SK-N-SH treated with all-trans-retinoic acid at 6 μM for 48 hours (cell line): Measurements from ENCODE around the gene SOX6.
"Not testable (repeated sequence)": the region's sequence is repeated elsewhere in the genome, so short reads cannot be mapped to it uniquely, and the experiment has no call there.

Experiments used
- ATAC-seq: fragments of 200-7000 bp; cut with Tn5 transposase; 3 replicates; pipeline ENCODE4 v1.9.1; 2020; ENCODE audit warnings: mild to moderate bottlenecking, moderate library complexity
- BACH2 ChIP-seq: fragments of 250-450 bp; sonication (Bioruptor Pico); IDR thresholded peaks from 2 replicates; pipeline ENCODE4 v1.9.0; 2021; ENCODE audit warnings: mild to moderate bottlenecking, borderline replicate concordance
- CREB5 ChIP-seq: fragments of 250-450 bp; sonication (Bioruptor Pico); IDR thresholded peaks from 2 replicates; pipeline ENCODE4 v1.5.1; 2020; ENCODE audit warnings: low read depth, mild to moderate bottlenecking, moderate library complexity
- CSRNP3 ChIP-seq: fragments of 250-450 bp; sonication (Bioruptor Pico); IDR thresholded peaks from 2 replicates; pipeline ENCODE4 v1.5.1; 2021; ENCODE audit warnings: mild to moderate bottlenecking, moderate library complexity
- ESRRG ChIP-seq: fragments of 250-450 bp; sonication (Bioruptor Pico); IDR thresholded peaks from 2 replicates; pipeline ENCODE4 v1.6.1; 2021; ENCODE audit warnings: mild to moderate bottlenecking
- GLIS3 ChIP-seq: fragments of 250-450 bp; sonication (Bioruptor Pico); IDR thresholded peaks from 2 replicates; pipeline ENCODE4 v1.5.0; 2020; ENCODE audit warnings: mild to moderate bottlenecking, moderate library complexity
- ISL1 ChIP-seq: fragments of 250-450 bp; sonication (Bioruptor Pico); IDR thresholded peaks from 2 replicates; pipeline ENCODE4 v2.1.2; 2022; ENCODE audit warnings: mild to moderate bottlenecking, moderate library complexity
- PATZ1 ChIP-seq: fragments of 250-450 bp; sonication (Bioruptor Pico); IDR thresholded peaks from 2 replicates; pipeline ENCODE4 v1.8.0; 2020; ENCODE audit warnings: mild to moderate bottlenecking, moderate library complexity, borderline replicate concordance
- PPARA ChIP-seq: fragments of 250-450 bp; sonication (Bioruptor Pico); IDR thresholded peaks from 2 replicates; pipeline ENCODE4 v1.5.0; 2020; ENCODE audit warnings: mild to moderate bottlenecking, borderline replicate concordance
- RARB ChIP-seq: fragments of 250-450 bp; sonication (Bioruptor Pico); IDR thresholded peaks from 2 replicates; pipeline ENCODE4 v1.8.0; 2021; ENCODE audit warnings: mild to moderate bottlenecking, moderate library complexity
- SNAI2 ChIP-seq: fragments of 250-450 bp; sonication (Bioruptor Pico); IDR thresholded peaks from 2 replicates; pipeline ENCODE4 v1.5.0; 2020; ENCODE audit warnings: mild to moderate bottlenecking, moderate library complexity
- TCF4 ChIP-seq: fragments of 250-450 bp; sonication (Bioruptor Pico); IDR thresholded peaks from 2 replicates; pipeline ENCODE4 v1.8.0; 2021; ENCODE audit warnings: mild to moderate bottlenecking, moderate library complexity, borderline replicate concordance
- TOX ChIP-seq: fragments of 250-450 bp; sonication (Bioruptor Pico); IDR thresholded peaks from 2 replicates; pipeline ENCODE4 v1.8.0; 2021; ENCODE audit warnings: mild to moderate bottlenecking, moderate library complexity, borderline replicate concordance
- TSHZ2 ChIP-seq: fragments of 250-450 bp; sonication (Bioruptor Pico); IDR thresholded peaks from 2 replicates; pipeline ENCODE4 v1.5.0; 2020; ENCODE audit warnings: mild to moderate bottlenecking, moderate library complexity
- ZC3H10 ChIP-seq: fragments of 250-450 bp; sonication (Bioruptor Pico); IDR thresholded peaks from 2 replicates; pipeline ENCODE4 v1.5.1; 2021; ENCODE audit warnings: mild to moderate bottlenecking, moderate library complexity
- ZFP3 ChIP-seq: fragments of 250-450 bp; sonication (Bioruptor Pico); IDR thresholded peaks from 2 replicates; pipeline ENCODE4 v1.5.0; 2020; ENCODE audit warnings: mild to moderate bottlenecking, moderate library complexity
- ZFP30 ChIP-seq: fragments of 450-650 bp; formaldehyde crosslinking; IDR thresholded peaks from 2 replicates; pipeline ENCODE4 v1.5.0; 2022; ENCODE audit warnings: mild to moderate bottlenecking, moderate library complexity
- ZNF565 ChIP-seq: fragments of 450-650 bp; formaldehyde crosslinking; conservative IDR thresholded peaks from 2 replicates; pipeline ENCODE4 v1.5.0; 2020; ENCODE audit warnings: low read depth, mild to moderate bottlenecking, moderate library complexity
- ZNF70 ChIP-seq: fragments of 450-650 bp; formaldehyde crosslinking; IDR thresholded peaks from 2 replicates; pipeline ENCODE4 v1.5.0; 2020; ENCODE audit warnings: mild to moderate bottlenecking, moderate library complexity
- ZNF8 ChIP-seq: fragments of 450-650 bp; formaldehyde crosslinking; IDR thresholded peaks from 2 replicates; pipeline ENCODE4 v1.5.0; 2020; ENCODE audit warnings: mild to moderate bottlenecking, moderate library complexity

SOX6 gene

GRCh38 chr11:16377746-16378145 is 21.4 kb upstream of the SOX6 start:
- TF ChIP-seq ZNF8 (CRISPR knock-in tag): no peak
- TF ChIP-seq CREB5 (CRISPR knock-in tag): no peak
- no peak for TF ChIP-seq ZNF70 (CRISPR knock-in tag)
- TF ChIP-seq RARB: no peak
- TF ChIP-seq PATZ1 (CRISPR knock-in tag): no peak
- no peak for TF ChIP-seq ZC3H10 (CRISPR knock-in tag)
- TF ChIP-seq PPARA (CRISPR knock-in tag): no peak
- no peak for TF ChIP-seq ESRRG (CRISPR knock-in tag)
- no peak for ATAC-seq

GRCh38 chr11:16375664-16376063 is 19.3 kb upstream of the SOX6 start:
- not testable (repeated sequence) for ATAC-seq

- ATAC-seq: no peak
- TF ChIP-seq GLIS3 (no peak), ZC3H10 (CRISPR knock-in tag) (no peak), RARB (no peak), ESRRG (CRISPR knock-in tag) (no peak), CSRNP3 (CRISPR knock-in tag) (no peak), ZFP3 (CRISPR knock-in tag) (no peak), TOX (CRISPR knock-in tag) (no peak), TSHZ2 (CRISPR knock-in tag) (no peak), SNAI2 (no peak), TCF4 (CRISPR knock-in tag) (no peak)
Observed at GRCh38 chr11:16373768-16374167, 17.4 kb upstream of the SOX6 start.

GRCh38 chr11:16372355-16372754 is 16.0 kb upstream of the SOX6 start:
- ATAC-seq: no peak
- TF ChIP-seq TOX (CRISPR knock-in tag): no peak
- no peak for TF ChIP-seq PPARA (CRISPR knock-in tag)
- TF ChIP-seq ZNF565 (CRISPR knock-in tag): no peak
- TF ChIP-seq ZFP30: no peak
- no peak for TF ChIP-seq ISL1 (CRISPR knock-in tag)
- no peak for TF ChIP-seq ZNF8 (CRISPR knock-in tag)
- TF ChIP-seq RARB: no peak
- no peak for TF ChIP-seq ESRRG (CRISPR knock-in tag)
- no peak for TF ChIP-seq CREB5 (CRISPR knock-in tag)
- TF ChIP-seq PATZ1 (CRISPR knock-in tag): no peak
- TF ChIP-seq BACH2 (CRISPR knock-in tag): no peak
- no peak for TF ChIP-seq ZNF70 (CRISPR knock-in tag)
- TF ChIP-seq, all 23 proteins: peak for 0
